Fibroblast of pulmonary artery (primary cell): Measurements from ENCODE around the gene GATA6.
"Not testable (repeated sequence)": the region's sequence is repeated elsewhere in the genome, so short reads cannot be mapped to it uniquely, and the experiment has no call there.

Experiments
- DNase-seq: peaks from one replicate; pipeline ENCODE4 v3.0.0-alpha.2; 2010; ENCODE audit warnings: low read depth
- H3K4me3 ChIP-seq: replicated peaks from 2 replicates; pipeline ENCODE4 v1.5.1; 2011; ENCODE audit warnings: low read depth, mild to moderate bottlenecking, control low read depth, low read length, moderate library complexity
- TF ChIP-seq, protein P1 (sequence below): IDR thresholded peaks from 2 replicates; pipeline ENCODE4 v1.5.1; 2011; ENCODE audit warnings: mild to moderate bottlenecking, control low read depth, low read length, inconsistent platforms; ENCODE audit errors: missing control alignments

GATA6 gene

DNA sequence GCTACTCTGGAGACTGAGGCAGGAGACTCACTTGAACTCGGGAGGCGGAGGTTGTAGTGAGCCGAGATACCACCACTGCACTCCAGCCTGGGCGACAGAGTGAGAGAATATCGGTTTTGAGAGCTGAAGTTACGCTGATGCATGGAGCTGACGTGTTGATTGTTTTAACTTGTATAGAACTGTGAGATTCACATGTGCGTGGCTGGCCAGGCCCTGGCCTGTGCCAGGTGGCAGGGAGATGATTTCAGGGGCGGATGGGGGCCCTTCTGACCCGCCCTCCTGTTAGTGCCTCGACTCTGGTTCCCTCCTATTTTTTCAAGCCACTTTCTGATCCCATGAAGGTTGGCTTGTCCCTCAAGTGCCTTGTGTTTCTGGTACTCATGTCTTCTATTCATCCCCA lies 25.7 kb downstream of the GATA6 start:
- TF ChIP-seq, protein P1, sequence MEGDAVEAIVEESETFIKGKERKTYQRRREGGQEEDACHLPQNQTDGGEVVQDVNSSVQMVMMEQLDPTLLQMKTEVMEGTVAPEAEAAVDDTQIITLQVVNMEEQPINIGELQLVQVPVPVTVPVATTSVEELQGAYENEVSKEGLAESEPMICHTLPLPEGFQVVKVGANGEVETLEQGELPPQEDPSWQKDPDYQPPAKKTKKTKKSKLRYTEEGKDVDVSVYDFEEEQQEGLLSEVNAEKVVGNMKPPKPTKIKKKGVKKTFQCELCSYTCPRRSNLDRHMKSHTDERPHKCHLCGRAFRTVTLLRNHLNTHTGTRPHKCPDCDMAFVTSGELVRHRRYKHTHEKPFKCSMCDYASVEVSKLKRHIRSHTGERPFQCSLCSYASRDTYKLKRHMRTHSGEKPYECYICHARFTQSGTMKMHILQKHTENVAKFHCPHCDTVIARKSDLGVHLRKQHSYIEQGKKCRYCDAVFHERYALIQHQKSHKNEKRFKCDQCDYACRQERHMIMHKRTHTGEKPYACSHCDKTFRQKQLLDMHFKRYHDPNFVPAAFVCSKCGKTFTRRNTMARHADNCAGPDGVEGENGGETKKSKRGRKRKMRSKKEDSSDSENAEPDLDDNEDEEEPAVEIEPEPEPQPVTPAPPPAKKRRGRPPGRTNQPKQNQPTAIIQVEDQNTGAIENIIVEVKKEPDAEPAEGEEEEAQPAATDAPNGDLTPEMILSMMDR = no peak
- DNase-seq = no peak
- H3K4me3 ChIP-seq = no peak overlapping the region

DNA sequence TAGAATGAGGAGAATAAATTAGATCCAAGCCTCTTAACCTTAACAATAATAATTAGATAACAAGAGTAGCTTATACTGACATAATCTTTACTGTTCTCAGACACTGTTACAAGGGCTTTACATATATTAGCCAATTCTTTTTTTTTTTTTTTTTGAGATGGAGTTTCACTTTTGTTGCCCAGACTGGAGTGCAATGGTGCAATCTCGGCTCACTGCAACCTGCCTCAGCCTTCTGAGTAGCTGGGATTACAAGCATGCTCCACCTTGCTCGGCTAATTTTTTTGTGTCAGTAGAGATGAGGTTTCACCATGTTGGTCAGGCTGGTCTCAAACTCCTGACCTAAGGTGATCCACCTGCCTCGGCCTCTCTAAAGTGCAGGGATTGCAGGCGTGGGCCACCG lies 27.6 kb downstream of the GATA6 start:
- H3K4me3 ChIP-seq, DNase-seq: not testable (repeated sequence)

GRCh38 chr18:22197668-22198067 lies 28.3 kb downstream of the GATA6 start:
- no peak for DNase-seq
- no peak overlapping the region for H3K4me3 ChIP-seq
- TF ChIP-seq, protein P1 = no peak

- no peak overlapping the region for H3K4me3 ChIP-seq
- no peak for DNase-seq
Measured at GRCh38 chr18:22198163-22198562, 28.8 kb downstream of the GATA6 start.

GRCh38 chr18:22199005-22199404 lies 29.6 kb downstream of the GATA6 start:
- H3K4me3 ChIP-seq = no peak overlapping the region
- TF ChIP-seq, protein P1 = no peak
- DNase-seq = no peak

More at GRCh38 chr18:22198163-22198562, 28.8 kb downstream of the GATA6 start:
- TF ChIP-seq, protein P1 = no peak

GRCh38 chr18:22200611-22201225 lies 31.3 kb downstream of the GATA6 start:
- DNase-seq = no peak
- H3K4me3 ChIP-seq = no peak overlapping the region
- TF ChIP-seq, protein P1 = no peak

GRCh38 chr18:22203035-22203434 lies 33.6 kb downstream of the GATA6 start:
- TF ChIP-seq, protein P1 = no peak
- DNase-seq = no peak
- H3K4me3 ChIP-seq = no peak overlapping the region
